HG02938 (cell line): ENCODE results near the gene RAB31.
"Not testable (repeated sequence)": the region's sequence is repeated elsewhere in the genome, so short reads cannot be mapped to it uniquely, and the experiment has no call there.

ENCODE experiments used
- ATAC-seq: cut with Tn5 transposase; IDR thresholded peaks from one replicate; pipeline ENCODE4 v1.9.1; 2021; ENCODE audit warnings: mild to moderate bottlenecking, moderate library complexity; ENCODE audit not compliant: unreplicated experiment

The RAB31 gene

GRCh38 chr18:9708057-9708433, at the start of gene RAB31:
RAB31 (plus strand) TSS chr18:9708301; CDS start chr18:9708406, 105 bp downstream.
- peak; percentile 34 for ATAC-seq

- ATAC-seq = no peak
These were observed 48.4 kb upstream of the RAB31 start for GRCh38 chr18:9659499-9660375.

GRCh38 chr18:9661564-9661963, 46.5 kb upstream of the RAB31 start:
- no peak for ATAC-seq

GRCh38 chr18:9663377-9663776, 44.7 kb upstream of the RAB31 start:
- no peak for ATAC-seq

- ATAC-seq = no peak
These were observed 42.8 kb upstream of the RAB31 start for GRCh38 chr18:9665314-9665713.

GRCh38 chr18:9666548-9666947, 41.6 kb upstream of the RAB31 start:
- no peak for ATAC-seq

GRCh38 chr18:9669016-9669415, 39.1 kb upstream of the RAB31 start:
- ATAC-seq = no peak

- ATAC-seq = no peak
These were observed 36.9 kb upstream of the RAB31 start for GRCh38 chr18:9671214-9671613.

- peak; percentile 99 for ATAC-seq
These were observed 34.5 kb upstream of the RAB31 start for GRCh38 chr18:9673296-9674251.

GRCh38 chr18:9678216-9678615, 29.9 kb upstream of the RAB31 start:
- not testable (repeated sequence) for ATAC-seq

GRCh38 chr18:9679125-9679524, 29.0 kb upstream of the RAB31 start:
- ATAC-seq = no peak

- no peak for ATAC-seq
These were observed 26.9 kb upstream of the RAB31 start for GRCh38 chr18:9681217-9681616.

- ATAC-seq = no peak
These were observed 25.5 kb upstream of the RAB31 start for GRCh38 chr18:9682572-9682971.

- ATAC-seq = no peak
These were observed 24.4 kb upstream of the RAB31 start for GRCh38 chr18:9683418-9684396.

GRCh38 chr18:9684881-9685614, 23.1 kb upstream of the RAB31 start:
- ATAC-seq = no peak

GRCh38 chr18:9685615-9685890, 22.5 kb upstream of the RAB31 start:
- ATAC-seq = no peak

- ATAC-seq = no peak
These were observed 19.9 kb upstream of the RAB31 start for GRCh38 chr18:9688036-9688741.

- ATAC-seq = no peak
These were observed 18.8 kb upstream of the RAB31 start for GRCh38 chr18:9689253-9689652.

GRCh38 chr18:9690418-9691188, 17.5 kb upstream of the RAB31 start:
- ATAC-seq = no peak
